H1 (cell line): ENCODE results near the gene ZNF182. TPM values are rescaled to one million over a fixed set of nuclear protein-coding genes. Genes with fewer than 3 reads are reported as not detected.
"Not testable (repeated sequence)": the region's sequence is repeated elsewhere in the genome, so short reads cannot be mapped to it uniquely, and the experiment has no call there.

ENCODE experiments used
- CTCF ChIA-PET: fragments of 300-600 bp; sonication (Branson Sonifier 250); formaldehyde crosslinking; loops from one replicate; lab custom pipeline; 2021; ENCODE audit not compliant: partially characterized antibody; lab: Charles Lee
- POLR2A ChIA-PET: fragments of 300-600 bp; sonication (Branson Sonifier 250); formaldehyde crosslinking; loops from one replicate; lab custom pipeline; 2021; ENCODE audit warnings: inconsistent platforms; ENCODE audit not compliant: partially characterized antibody; lab: Charles Lee
- DNase-seq, 2 experiments: peaks; one replicate each; pipeline versions ENCODE4 v3.0.0 to v3.0.0-alpha.2; 2010 to 2022; ENCODE audit warnings: low spot score in 2 of 2, low read depth in 1 of 2, mixed read lengths in 1 of 2
- FAIRE-seq: peaks from 2 replicates; lab custom pipeline; 2011; peaks lifted over from hg19 to GRCh38; lab: Jason Lieb, UNC
- H2AFZ ChIP-seq: 2 replicates; pipeline ENCODE4 v1.8.1; 2012; ENCODE audit warnings: low read length, inconsistent platforms
- H2AK5ac ChIP-seq: 2 replicates; pipeline ENCODE4 v1.6.1; 2013; ENCODE audit warnings: low read depth, low read length
- H2BK120ac ChIP-seq: replicated peaks from 2 replicates; pipeline ENCODE3; 2013; ENCODE audit warnings: low read depth, low read length, inconsistent platforms
- H2BK12ac ChIP-seq: 2 replicates; pipeline ENCODE4 v1.6.1; 2013; ENCODE audit warnings: low read depth, low read length
- H2BK15ac ChIP-seq: 2 replicates; pipeline ENCODE4 v1.6.1; 2013; ENCODE audit warnings: low read length
- H2BK20ac ChIP-seq: 2 replicates; pipeline ENCODE4 v1.6.1; 2013; ENCODE audit warnings: low read length
- H2BK5ac ChIP-seq: 2 replicates; pipeline ENCODE4 v1.6.1; 2013; ENCODE audit warnings: low read depth, low read length
- H3K14ac ChIP-seq: 2 replicates; pipeline ENCODE4 v1.6.1; 2013; ENCODE audit warnings: inconsistent platforms; ENCODE audit not compliant: insufficient read length
- H3K18ac ChIP-seq: 2 replicates; pipeline ENCODE4 v1.6.1; 2013; ENCODE audit warnings: low read length; ENCODE audit errors: extremely low read depth
- H3K23ac ChIP-seq: 2 replicates; pipeline ENCODE4 v1.6.1; 2013; ENCODE audit warnings: inconsistent platforms; ENCODE audit not compliant: insufficient read length
- H3K23me2 ChIP-seq: 2 replicates; pipeline ENCODE4 v1.6.1; 2013; ENCODE audit warnings: low read depth, low read length
- H3K27ac ChIP-seq: 2 replicates; pipeline ENCODE4 v1.6.1; 2011; ENCODE audit warnings: low read depth, low read length, inconsistent platforms
- H3K27me3 ChIP-seq, 4 experiments: replicated peaks in 1 of 4; 1 replicate in 1 of 4; 2 replicates in 3 of 4; pipeline versions ENCODE4 v1.6.1 to v1.8.1; 2011 to 2013; ENCODE audit warnings: low read length in 3 of 4, mild to moderate bottlenecking in 3 of 4, inconsistent platforms in 2 of 4, mixed read lengths in 2 of 4, moderate library complexity in 1 of 4; ENCODE audit not compliant: control insufficient read depth in 3 of 4, insufficient read depth in 3 of 4; ENCODE audit errors: extremely low read depth in 1 of 4
- H3K36me3 ChIP-seq, 4 experiments: 2 replicates each; pipeline versions ENCODE4 v1.6.1 to v1.8.1; 2011 to 2013; ENCODE audit warnings: mild to moderate bottlenecking in 4 of 4, low read length in 3 of 4, moderate library complexity in 2 of 4, control low read depth in 1 of 4, inconsistent platforms in 1 of 4; ENCODE audit not compliant: insufficient read depth in 4 of 4, control insufficient read depth in 2 of 4
- H3K4ac ChIP-seq: replicated peaks from 2 replicates; pipeline ENCODE3; 2013; ENCODE audit warnings: low read length, low read depth, mixed read lengths, inconsistent platforms; ENCODE audit not compliant: insufficient read length
- H3K4me1 ChIP-seq, 4 experiments: replicated peaks in 1 of 4; 1 replicate in 1 of 4; 2 replicates in 3 of 4; pipeline versions ENCODE4 v1.6.1 to v1.8.1; 2011 to 2013; ENCODE audit warnings: low read length in 3 of 4, inconsistent platforms in 2 of 4, mixed read lengths in 1 of 4; ENCODE audit not compliant: insufficient read depth in 4 of 4, control insufficient read depth in 3 of 4
- H3K4me2 ChIP-seq, 2 experiments: 2 replicates each; pipeline versions ENCODE4 v1.6.1 to v1.8.1; 2011 to 2013; ENCODE audit warnings: low read depth in 2 of 2, low read length in 2 of 2, control low read depth in 1 of 2, inconsistent platforms in 1 of 2, mild to moderate bottlenecking in 1 of 2; ENCODE audit not compliant: insufficient read depth in 1 of 2
- H3K4me3 ChIP-seq, 4 experiments: fragments of 200-600, 300-600 bp in 1 of 4; sonication (generic), shearing (Covaris generic), sonication (Bioruptor Twin) in 1 of 4; 2 replicates each; pipeline versions ENCODE4 v1.5.1 to v1.8.1; 2011 to 2016; ENCODE audit warnings: low read length in 4 of 4, low read depth in 3 of 4, control low read depth in 2 of 4, inconsistent platforms in 2 of 4, mild to moderate bottlenecking in 2 of 4, mixed read lengths in 1 of 4, moderate library complexity in 1 of 4; ENCODE audit not compliant: insufficient read depth in 2 of 4; ENCODE audit errors: extremely low read depth in 1 of 4
- H3K56ac ChIP-seq: replicated peaks from 2 replicates; pipeline ENCODE3; 2013; ENCODE audit warnings: low read depth, mild to moderate bottlenecking, mixed read lengths, low read length, inconsistent platforms; ENCODE audit not compliant: insufficient read length
- H3K79me1 ChIP-seq: 2 replicates; pipeline ENCODE4 v1.6.1; 2013; ENCODE audit warnings: low read depth, low read length, control low read depth
- H3K79me2 ChIP-seq, 2 experiments: 2 replicates each; pipeline versions ENCODE4 v1.6.1 to v1.8.1; 2012 to 2013; ENCODE audit warnings: low read length in 2 of 2, mild to moderate bottlenecking in 2 of 2, inconsistent platforms in 1 of 2; ENCODE audit not compliant: insufficient read depth in 2 of 2, control insufficient read depth in 1 of 2
- H3K9ac ChIP-seq, 4 experiments: replicated peaks in 1 of 4; 1 replicate in 1 of 4; 2 replicates in 3 of 4; pipeline versions ENCODE4 v1.6.1 to v1.8.1; 2011 to 2013; ENCODE audit warnings: low read depth in 3 of 4, low read length in 3 of 4, control low read depth in 2 of 4, mild to moderate bottlenecking in 2 of 4, moderate library complexity in 2 of 4, inconsistent platforms in 1 of 4; ENCODE audit errors: extremely low read depth in 1 of 4
- H3K9me3 ChIP-seq, 2 experiments: 2 replicates each; pipeline versions ENCODE4 v1.6.1 to v1.8.1; 2012 to 2013; ENCODE audit warnings: mild to moderate bottlenecking in 2 of 2, moderate library complexity in 2 of 2, control low read depth in 1 of 2, inconsistent platforms in 1 of 2, low read depth in 1 of 2, low read length in 1 of 2, mixed read lengths in 1 of 2; ENCODE audit not compliant: insufficient read depth in 2 of 2
- H4K20me1 ChIP-seq, 2 experiments: replicated peaks in 1 of 2; 2 replicates each; pipeline versions ENCODE3 to v1.8.1; 2011 to 2013; ENCODE audit warnings: inconsistent platforms in 2 of 2, low read length in 2 of 2, mild to moderate bottlenecking in 1 of 2; ENCODE audit not compliant: insufficient read depth in 2 of 2, control insufficient read depth in 1 of 2
- H4K5ac ChIP-seq: 2 replicates; pipeline ENCODE4 v1.6.1; 2013; ENCODE audit warnings: low read length, low read depth, mixed read lengths, inconsistent platforms; ENCODE audit not compliant: insufficient read length
- H4K8ac ChIP-seq: 2 replicates; pipeline ENCODE4 v1.8.0; 2013; ENCODE audit warnings: mild to moderate bottlenecking, moderate library complexity, low read length, inconsistent platforms; ENCODE audit not compliant: insufficient read depth; ENCODE audit errors: extremely low read depth
- H4K91ac ChIP-seq: replicated peaks from 2 replicates; pipeline ENCODE3; 2013; ENCODE audit warnings: low read length, mixed read lengths, inconsistent platforms; ENCODE audit not compliant: insufficient read length
- WGBS, 2 experiments: shearing (Covaris generic) in 1 of 2; methylation state at CpG; one replicate each; pipeline versions ENCODE4 v1.1.6 to v1.1.7; 2013 to 2015; ENCODE audit warnings: low lambda C conversion rate in 2 of 2, mixed read lengths in 2 of 2, inconsistent platforms in 1 of 2, low coverage in 1 of 2, missing lambda C conversion rate in 1 of 2; ENCODE audit not compliant: insufficient replicate concordance in 2 of 2, insufficient coverage in 1 of 2, insufficient read length in 1 of 2; ENCODE audit errors: extremely low coverage in 1 of 2, missing lambda C conversion rate in 1 of 2; 5-methylcytosine and 5-hydroxymethylcytosine counted together
- polyA plus RNA-seq, 7 experiments: library from polyadenylated mRNA; depleted of rRNA in 3 of 7; stranded (reverse) in 5 of 7; unstranded in 2 of 7; fragments of >200 nt in 5 of 7; fragments of 200-250 nt in 2 of 7; gene quantifications; 1 replicate in 5 of 7; 2 replicates in 1 of 7; 4 replicates in 1 of 7; pipeline versions ENCODE4 v1.2.1 to v1.2.3, GENCODE V29; 2011 to 2013; ENCODE audit warnings: missing spikeins in 2 of 7, mixed read lengths in 2 of 7
- total RNA-seq: library from RNA; stranded (reverse); fragmentation: NEBNext Ultra II Directional; extraction: Animal tissue kit (Norgen Biotek cat#: 25700); gene quantifications from 2 replicates; pipeline ENCODE4 v1.2.1, GENCODE V29; 2021

The ZNF182 gene
- total and polyA plus RNA-seq, 2 of the 8 experiments (the other 6 are each of a cell fraction or from before 2014, with no cell fraction given): 1.3 to 8.2 TPM

DNA sequence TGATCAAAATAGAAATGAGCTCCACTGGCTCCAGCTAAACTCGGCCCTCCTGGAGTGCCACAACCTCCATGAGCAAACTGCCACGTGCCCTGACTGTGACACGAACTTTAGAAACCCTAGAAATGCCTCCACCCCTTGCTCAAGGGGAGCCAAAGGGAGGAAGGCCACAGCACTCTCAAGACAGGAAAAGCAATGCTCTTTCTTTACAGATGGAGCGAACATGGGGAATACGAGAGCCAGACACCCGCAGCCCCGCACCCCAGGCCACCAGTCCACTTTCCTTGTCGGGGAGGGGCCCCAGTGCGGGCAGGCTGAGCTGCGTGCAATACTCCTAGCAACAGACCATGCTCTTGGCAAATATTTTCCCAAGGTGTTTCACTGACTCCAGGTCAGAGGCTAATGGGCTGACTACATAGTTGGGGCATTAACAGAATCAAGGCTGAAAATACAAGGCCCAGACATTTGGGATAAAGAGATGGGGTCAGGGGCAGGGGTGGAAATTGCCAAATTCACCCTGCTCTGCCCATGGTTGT is 26.9 kb upstream of the ZNF182 start:
- H3K4me1 ChIP-seq, H2BK5ac ChIP-seq, H3K56ac ChIP-seq, H2BK20ac ChIP-seq, POLR2A ChIA-PET, H3K4ac ChIP-seq, H2AK5ac ChIP-seq, H3K4me3 ChIP-seq, H3K27ac ChIP-seq, FAIRE-seq, H3K79me1 ChIP-seq, H3K23ac ChIP-seq, H3K9me3 ChIP-seq, H2BK12ac ChIP-seq, H3K36me3 ChIP-seq, H3K23me2 ChIP-seq, H4K8ac ChIP-seq, DNase-seq, H2BK15ac ChIP-seq, H3K9ac ChIP-seq, H2BK120ac ChIP-seq, H4K5ac ChIP-seq, H3K14ac ChIP-seq, H3K4me2 ChIP-seq, H2AFZ ChIP-seq, H3K79me2 ChIP-seq, H4K91ac ChIP-seq, H3K18ac ChIP-seq, H4K20me1 ChIP-seq, H3K27me3 ChIP-seq: not testable (repeated sequence)
- 88% methylated on average over 6 of the region's 10 CpGs; no CpG with 5 or more reads in 1 of the 2 experiments for WGBS, 2 experiments
- CTCF ChIA-PET: interaction anchor here (1.2 kb wide), 1 partner anchor 463 kb away, joined by 4 read pairs; no protein-coding TSS in a partner anchor
